Measurements from ENCODE around the gene ODC1.

DNA sequence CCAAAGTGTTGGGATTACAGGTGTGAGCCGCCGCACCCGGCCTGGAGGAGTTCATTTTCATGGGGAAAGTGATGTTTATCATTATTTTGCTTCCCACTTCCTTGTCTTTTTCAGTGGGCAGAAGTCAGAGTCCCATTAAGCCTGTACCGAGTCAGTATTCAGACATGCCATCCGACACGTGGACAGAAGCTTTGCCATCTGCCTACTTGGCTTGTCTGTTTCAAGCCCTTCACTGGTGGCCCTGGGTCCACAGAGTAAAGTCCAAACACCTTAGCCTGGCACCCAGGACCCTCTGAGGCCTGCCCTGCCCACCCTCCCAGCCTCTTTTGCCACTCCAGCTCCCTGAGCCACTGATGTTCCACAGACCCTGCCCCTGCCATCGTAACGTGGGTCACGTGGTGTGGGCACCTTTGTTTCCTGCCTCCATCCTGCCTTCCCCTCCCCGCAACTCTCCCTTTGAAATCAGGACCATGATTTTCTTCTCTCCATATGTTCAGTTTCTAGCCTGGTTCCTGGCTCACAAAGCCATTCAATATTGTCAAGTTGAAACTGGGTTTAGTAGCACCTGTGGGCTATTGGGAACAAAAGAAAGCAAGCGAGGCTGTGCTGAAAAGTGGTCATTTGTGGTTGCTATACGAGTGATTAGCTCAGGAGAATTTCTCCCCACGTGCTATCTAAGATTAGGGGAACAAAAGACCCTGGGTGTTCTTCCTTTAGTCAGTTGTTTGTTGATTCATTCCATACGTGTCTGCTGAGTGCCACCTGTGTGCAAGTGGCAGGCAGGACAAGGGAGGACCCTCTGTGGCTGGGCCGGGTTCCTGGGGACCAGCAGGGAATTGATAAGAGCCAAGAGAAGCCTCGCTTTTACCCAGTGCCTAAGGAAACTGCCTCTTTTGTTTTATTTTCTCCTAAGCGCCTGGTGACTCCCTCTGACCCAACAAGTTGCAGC lies 5.1 kb upstream of the ODC1 start:
- TF ChIP-seq CTCF (IDR thresholded peaks at IDR 0.05) (no peak), POLR2A (IDR thresholded peaks at IDR 0.05) (no peak)
